ENCODE data around the gene FRMPD2. TPM values are rescaled to one million over a fixed set of nuclear protein-coding genes. Genes with fewer than 3 reads are reported as not detected.

Gene FRMPD2
- polyA plus RNA-seq, 1 donor from 2014 or later: 0.14 TPM

DNA sequence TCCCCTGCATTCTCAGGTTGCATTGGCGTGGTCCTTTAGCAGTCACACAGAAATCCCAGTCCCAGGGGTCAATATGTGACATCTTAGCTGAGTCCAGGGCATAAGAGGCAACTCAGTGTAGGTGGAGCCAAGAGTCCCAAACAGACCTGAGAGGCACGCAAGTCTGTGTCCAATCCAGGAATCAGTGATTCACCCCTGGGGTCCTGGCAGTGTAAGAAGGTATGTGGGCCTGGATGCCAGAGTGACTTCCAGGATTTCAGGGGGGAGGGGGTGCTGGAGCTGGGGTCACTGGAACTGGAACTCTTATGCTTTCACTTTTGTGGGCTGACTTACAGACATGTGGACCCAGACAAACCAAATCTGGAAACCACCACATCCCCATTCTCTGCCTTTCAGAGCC lies 26.8 kb downstream of the FRMPD2 start:
- H2AFZ ChIP-seq (ENCODE audit: low read depth, low read length): no peak overlapping the region
- no peaks in the 10 kb centered on the region for H3K79me2 ChIP-seq (replicated peaks; ENCODE audit: insufficient read depth, low read length)
- no peaks in the 10 kb centered on the region for H3K36me3 ChIP-seq (ENCODE audit: insufficient read depth, low read length)

DNA sequence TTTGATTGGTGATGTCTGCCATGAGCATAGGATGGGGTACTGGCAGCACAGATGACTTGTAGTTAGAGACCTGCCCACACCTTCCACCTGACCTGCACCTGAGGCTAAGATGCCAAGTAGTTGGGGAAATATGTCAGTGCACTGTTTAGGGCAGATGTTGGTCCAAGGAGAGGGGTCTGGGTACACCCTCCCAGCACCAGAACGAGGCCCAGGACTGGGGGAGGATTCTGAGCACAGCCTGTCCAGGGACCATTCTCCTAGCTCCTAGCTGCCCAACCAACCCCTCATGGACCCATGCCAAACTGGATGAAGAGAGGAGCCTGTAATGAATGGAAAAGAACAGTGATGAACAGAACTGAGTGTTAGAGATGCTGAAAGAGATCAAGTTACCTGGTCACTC lies 28.0 kb downstream of the FRMPD2 start:
- H3K27me3 ChIP-seq (ENCODE audit: insufficient read depth, low read depth, low read length): no peaks in the 10 kb centered on the region
- no peak overlapping the region for H2AFZ ChIP-seq (ENCODE audit: low read depth, low read length)
- H3K4me2 ChIP-seq (ENCODE audit: low read length): no peak overlapping the region
- H3K36me3 ChIP-seq (ENCODE audit: insufficient read depth, low read length): no peaks in the 10 kb centered on the region
- no peaks in the 10 kb centered on the region for H3K9me3 ChIP-seq (ENCODE audit: low read length)
- no peak overlapping the region for H3K27ac ChIP-seq (ENCODE audit: low read length)
- no peaks in the 10 kb centered on the region for H3F3A ChIP-seq (ENCODE audit: insufficient read depth, low read length, poor library complexity, severe bottlenecking)
- no peak for TF ChIP-seq TAF1 (IDR thresholded peaks at IDR 0.05; ENCODE audit: low read depth)
- TF ChIP-seq, protein P1, sequence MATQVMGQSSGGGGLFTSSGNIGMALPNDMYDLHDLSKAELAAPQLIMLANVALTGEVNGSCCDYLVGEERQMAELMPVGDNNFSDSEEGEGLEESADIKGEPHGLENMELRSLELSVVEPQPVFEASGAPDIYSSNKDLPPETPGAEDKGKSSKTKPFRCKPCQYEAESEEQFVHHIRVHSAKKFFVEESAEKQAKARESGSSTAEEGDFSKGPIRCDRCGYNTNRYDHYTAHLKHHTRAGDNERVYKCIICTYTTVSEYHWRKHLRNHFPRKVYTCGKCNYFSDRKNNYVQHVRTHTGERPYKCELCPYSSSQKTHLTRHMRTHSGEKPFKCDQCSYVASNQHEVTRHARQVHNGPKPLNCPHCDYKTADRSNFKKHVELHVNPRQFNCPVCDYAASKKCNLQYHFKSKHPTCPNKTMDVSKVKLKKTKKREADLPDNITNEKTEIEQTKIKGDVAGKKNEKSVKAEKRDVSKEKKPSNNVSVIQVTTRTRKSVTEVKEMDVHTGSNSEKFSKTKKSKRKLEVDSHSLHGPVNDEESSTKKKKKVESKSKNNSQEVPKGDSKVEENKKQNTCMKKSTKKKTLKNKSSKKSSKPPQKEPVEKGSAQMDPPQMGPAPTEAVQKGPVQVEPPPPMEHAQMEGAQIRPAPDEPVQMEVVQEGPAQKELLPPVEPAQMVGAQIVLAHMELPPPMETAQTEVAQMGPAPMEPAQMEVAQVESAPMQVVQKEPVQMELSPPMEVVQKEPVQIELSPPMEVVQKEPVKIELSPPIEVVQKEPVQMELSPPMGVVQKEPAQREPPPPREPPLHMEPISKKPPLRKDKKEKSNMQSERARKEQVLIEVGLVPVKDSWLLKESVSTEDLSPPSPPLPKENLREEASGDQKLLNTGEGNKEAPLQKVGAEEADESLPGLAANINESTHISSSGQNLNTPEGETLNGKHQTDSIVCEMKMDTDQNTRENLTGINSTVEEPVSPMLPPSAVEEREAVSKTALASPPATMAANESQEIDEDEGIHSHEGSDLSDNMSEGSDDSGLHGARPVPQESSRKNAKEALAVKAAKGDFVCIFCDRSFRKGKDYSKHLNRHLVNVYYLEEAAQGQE (IDR thresholded peaks at IDR 0.05; ENCODE audit: borderline replicate concordance): no peak
- no peak for TF ChIP-seq SMC3 (conservative IDR thresholded peaks at IDR 0.05; ENCODE audit: poor library complexity)
- no peak for TF ChIP-seq EZH2 (IDR thresholded peaks at IDR 0.05; ENCODE audit: borderline replicate concordance, insufficient read depth, low read length, poor library complexity, severe bottlenecking)
- TF ChIP-seq RAD21 (conservative IDR thresholded peaks at IDR 0.05): no peak
- TF ChIP-seq POLR2AphosphoS5 (IDR thresholded peaks at IDR 0.05): no peak
- TF ChIP-seq, protein P2, sequence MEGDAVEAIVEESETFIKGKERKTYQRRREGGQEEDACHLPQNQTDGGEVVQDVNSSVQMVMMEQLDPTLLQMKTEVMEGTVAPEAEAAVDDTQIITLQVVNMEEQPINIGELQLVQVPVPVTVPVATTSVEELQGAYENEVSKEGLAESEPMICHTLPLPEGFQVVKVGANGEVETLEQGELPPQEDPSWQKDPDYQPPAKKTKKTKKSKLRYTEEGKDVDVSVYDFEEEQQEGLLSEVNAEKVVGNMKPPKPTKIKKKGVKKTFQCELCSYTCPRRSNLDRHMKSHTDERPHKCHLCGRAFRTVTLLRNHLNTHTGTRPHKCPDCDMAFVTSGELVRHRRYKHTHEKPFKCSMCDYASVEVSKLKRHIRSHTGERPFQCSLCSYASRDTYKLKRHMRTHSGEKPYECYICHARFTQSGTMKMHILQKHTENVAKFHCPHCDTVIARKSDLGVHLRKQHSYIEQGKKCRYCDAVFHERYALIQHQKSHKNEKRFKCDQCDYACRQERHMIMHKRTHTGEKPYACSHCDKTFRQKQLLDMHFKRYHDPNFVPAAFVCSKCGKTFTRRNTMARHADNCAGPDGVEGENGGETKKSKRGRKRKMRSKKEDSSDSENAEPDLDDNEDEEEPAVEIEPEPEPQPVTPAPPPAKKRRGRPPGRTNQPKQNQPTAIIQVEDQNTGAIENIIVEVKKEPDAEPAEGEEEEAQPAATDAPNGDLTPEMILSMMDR (IDR thresholded peaks at IDR 0.05; ENCODE audit: poor library complexity, severe bottlenecking): no peak
- TF ChIP-seq MXI1 (conservative IDR thresholded peaks at IDR 0.05; ENCODE audit: poor library complexity, severe bottlenecking): no peak
- no peak for TF ChIP-seq EP300 (conservative IDR thresholded peaks at IDR 0.05; ENCODE audit: poor library complexity, severe bottlenecking)
- no peak overlapping the region for H3K9ac ChIP-seq (ENCODE audit: low read length)
- no peak overlapping the region for H3K4me3 ChIP-seq (ENCODE audit: low read length)
- H3K79me2 ChIP-seq (replicated peaks; ENCODE audit: insufficient read depth, low read length): no peaks in the 10 kb centered on the region
- no peaks in the 10 kb centered on the region for H3K9me2 ChIP-seq (ENCODE audit: insufficient read depth, low read length)
- no peaks in the 10 kb centered on the region for H4K20me1 ChIP-seq (ENCODE audit: insufficient read depth)

More for the DNA sequence above, 26.8 kb downstream of the FRMPD2 start:
- no peaks in the 10 kb centered on the region for H3K9me2 ChIP-seq (ENCODE audit: insufficient read depth, low read length)
- no peak overlapping the region for H3K4me2 ChIP-seq (ENCODE audit: low read length)
- H3K27ac ChIP-seq (ENCODE audit: low read length): no peak overlapping the region
- no peak overlapping the region for H3K4me3 ChIP-seq (ENCODE audit: low read length)
- no peak overlapping the region for H3K9ac ChIP-seq (ENCODE audit: low read length)
- H4K20me1 ChIP-seq (ENCODE audit: insufficient read depth): no peaks in the 10 kb centered on the region
- no peaks in the 10 kb centered on the region for H3F3A ChIP-seq (ENCODE audit: insufficient read depth, low read length, poor library complexity, severe bottlenecking)
- no peak for TF ChIP-seq TAF1 (IDR thresholded peaks at IDR 0.05; ENCODE audit: low read depth)
- TF ChIP-seq EZH2 (IDR thresholded peaks at IDR 0.05; ENCODE audit: borderline replicate concordance, insufficient read depth, low read length, poor library complexity, severe bottlenecking): no peak
- no peak for TF ChIP-seq RAD21 (conservative IDR thresholded peaks at IDR 0.05)
- TF ChIP-seq, protein P1 (IDR thresholded peaks at IDR 0.05; ENCODE audit: borderline replicate concordance): no peak
- TF ChIP-seq EP300 (conservative IDR thresholded peaks at IDR 0.05; ENCODE audit: poor library complexity, severe bottlenecking): no peak
- no peak for TF ChIP-seq POLR2AphosphoS5 (IDR thresholded peaks at IDR 0.05)
- no peak for TF ChIP-seq SMC3 (conservative IDR thresholded peaks at IDR 0.05; ENCODE audit: poor library complexity)
- TF ChIP-seq, protein P2 (IDR thresholded peaks at IDR 0.05; ENCODE audit: poor library complexity, severe bottlenecking): no peak
- TF ChIP-seq MXI1 (conservative IDR thresholded peaks at IDR 0.05; ENCODE audit: poor library complexity, severe bottlenecking): no peak
- no peaks in the 10 kb centered on the region for H3K9me3 ChIP-seq (ENCODE audit: low read length)
- H3K27me3 ChIP-seq (ENCODE audit: insufficient read depth, low read depth, low read length): no peaks in the 10 kb centered on the region
